HG02981 (cell line): ENCODE results near the gene MBOAT7.
A peak's percentile ranks its signal among the peaks of the same experiment; 100 is the strongest.
"Not testable (repeated sequence)": the region's sequence is repeated elsewhere in the genome, so short reads cannot be mapped to it uniquely, and the experiment has no call there.

Source experiments
- ATAC-seq: cut with Tn5 transposase; IDR thresholded peaks from one replicate; pipeline ENCODE4 v1.9.1; 2021; ENCODE audit warnings: mild to moderate bottlenecking, moderate library complexity; ENCODE audit not compliant: unreplicated experiment

The MBOAT7 gene

DNA sequence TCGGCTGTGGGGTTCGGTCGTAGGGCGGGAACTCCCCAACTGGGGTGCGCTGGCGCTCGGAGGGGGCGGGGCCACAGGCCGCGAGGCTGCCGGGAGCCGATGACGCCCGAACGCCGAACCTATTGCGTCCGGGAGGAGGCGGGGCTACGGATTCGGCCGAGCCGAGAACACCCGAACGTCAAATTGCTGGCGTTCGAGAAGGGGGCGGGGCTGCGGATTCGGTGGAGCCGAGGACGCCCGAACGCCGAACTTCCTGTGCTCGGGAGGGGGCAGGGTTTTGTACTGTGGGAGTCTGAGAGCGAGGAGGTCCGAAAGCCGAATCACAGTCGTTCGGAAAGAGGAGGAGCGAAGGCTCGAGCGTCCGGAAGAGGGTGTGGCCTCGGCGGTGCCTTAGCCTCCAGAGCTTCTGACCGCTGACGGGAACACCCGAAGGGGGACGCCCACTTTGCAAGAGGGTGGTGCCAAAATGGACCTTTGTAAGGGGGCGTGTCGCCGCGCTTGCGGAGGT, 1.2 kb upstream of the MBOAT7 start:
- ATAC-seq: peak; percentile 45

DNA sequence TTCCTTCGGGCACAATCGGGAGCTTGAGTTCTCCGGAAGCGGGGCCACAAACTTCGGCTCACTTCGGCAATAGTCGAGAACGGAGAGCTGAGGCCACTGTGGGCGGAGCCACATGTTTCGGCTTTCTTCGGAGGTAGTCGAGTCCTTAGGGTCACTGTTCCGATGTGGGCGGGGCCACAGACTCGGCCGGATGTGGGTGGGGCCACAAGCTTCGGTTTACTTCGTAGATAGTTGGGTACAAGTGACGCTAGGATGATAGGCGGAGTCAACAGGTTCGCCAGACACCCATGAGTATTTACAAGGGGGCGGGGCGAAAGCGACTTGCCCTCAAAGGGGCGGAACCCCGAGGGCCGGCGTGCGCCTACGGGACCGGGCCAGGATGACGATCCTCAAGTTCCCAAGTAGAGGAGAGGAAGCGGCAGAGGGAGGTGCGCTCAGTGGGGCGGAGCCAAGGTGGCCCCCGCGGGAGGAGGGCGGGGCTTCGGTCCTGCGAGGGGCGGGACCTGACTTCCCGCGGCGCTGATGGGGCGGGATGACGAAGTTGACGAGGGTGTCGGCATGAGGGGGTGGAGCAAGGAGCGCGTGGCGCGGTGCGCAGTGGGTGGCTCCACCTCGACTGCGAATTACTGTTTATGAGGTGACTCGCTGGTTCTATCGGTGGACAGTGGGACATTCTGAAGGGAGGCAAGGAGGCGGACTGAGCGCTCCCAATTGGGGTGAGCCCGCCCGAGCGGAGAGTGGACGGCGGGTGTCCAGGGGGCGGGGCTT, 539 bp upstream of the MBOAT7 start:
- peak; percentile 38 for ATAC-seq

- ATAC-seq: no peak
These were observed 1.0 kb downstream of the MBOAT7 start for GRCh38 chr19:54188215-54188871.

DNA sequence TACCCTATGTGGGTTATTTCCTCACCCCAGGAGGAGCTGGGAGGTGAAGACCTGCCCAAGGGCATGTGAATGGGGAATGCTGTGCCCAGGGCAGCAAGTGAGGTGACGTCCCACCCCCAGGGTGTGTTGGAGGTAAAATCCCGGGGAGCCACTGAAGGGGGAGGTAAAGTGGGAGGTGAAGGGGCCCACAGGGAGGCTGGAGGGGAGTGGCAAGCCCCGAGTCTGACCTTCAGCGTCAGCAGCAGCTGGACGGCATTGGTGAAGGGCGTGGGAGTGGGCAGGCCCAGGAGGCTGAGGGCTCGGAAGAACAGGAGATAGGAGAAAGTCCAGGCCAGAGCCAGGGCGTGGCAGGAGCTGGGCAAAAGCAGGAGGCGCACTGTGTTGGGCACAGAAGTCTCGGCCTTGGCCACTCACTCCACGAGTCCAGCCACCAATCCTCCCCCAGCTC, 2.4 kb downstream of the MBOAT7 start:
- no peak for ATAC-seq

GRCh38 chr19:54186351-54186750, 3.0 kb downstream of the MBOAT7 start:
- ATAC-seq: no peak

- ATAC-seq: no peak
These were observed 5.9 kb downstream of the MBOAT7 start for GRCh38 chr19:54183431-54183830.

DNA sequence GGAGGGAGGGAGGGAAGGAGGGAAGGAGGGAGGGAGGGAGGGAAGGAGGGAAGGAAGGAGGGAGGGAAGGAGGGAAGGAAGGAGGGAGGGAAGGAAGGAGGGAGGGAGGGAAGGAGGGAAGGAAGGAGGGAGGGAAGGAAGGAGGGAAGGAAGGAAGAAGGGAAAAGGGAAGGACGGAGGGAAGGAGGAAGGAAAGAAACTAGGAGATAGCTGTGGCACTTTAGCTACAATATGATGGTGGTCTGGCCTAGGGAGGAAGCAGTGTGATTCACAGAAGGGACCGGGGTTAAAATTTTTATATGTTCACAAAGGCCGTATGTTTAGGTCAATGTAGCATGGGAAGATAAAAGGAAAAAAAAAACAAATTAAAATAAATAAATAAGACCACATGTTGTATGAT, 7.5 kb downstream of the MBOAT7 start:
- ATAC-seq: not testable (repeated sequence)

DNA sequence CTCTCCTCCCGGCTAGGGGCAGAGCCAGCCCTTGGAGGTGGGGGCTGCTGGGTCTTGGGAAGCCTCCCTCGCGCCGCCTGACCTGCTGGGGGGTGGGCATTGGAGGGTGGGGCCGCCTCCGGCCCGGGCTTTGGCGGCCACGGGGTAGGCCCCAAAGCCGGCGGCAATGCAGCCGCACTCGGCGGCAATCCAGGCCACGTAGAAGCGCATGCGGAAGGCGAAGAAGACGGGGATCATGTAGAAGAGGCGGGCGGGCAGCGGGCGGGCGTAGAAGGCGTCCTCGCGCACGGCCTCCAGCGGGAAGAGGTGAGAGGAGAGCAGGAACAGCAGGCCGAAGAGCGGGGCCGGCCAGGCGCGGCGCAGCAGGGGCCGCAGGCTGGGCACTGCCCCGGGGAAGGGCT, 8.7 kb downstream of the MBOAT7 start:
- ATAC-seq: no peak

DNA sequence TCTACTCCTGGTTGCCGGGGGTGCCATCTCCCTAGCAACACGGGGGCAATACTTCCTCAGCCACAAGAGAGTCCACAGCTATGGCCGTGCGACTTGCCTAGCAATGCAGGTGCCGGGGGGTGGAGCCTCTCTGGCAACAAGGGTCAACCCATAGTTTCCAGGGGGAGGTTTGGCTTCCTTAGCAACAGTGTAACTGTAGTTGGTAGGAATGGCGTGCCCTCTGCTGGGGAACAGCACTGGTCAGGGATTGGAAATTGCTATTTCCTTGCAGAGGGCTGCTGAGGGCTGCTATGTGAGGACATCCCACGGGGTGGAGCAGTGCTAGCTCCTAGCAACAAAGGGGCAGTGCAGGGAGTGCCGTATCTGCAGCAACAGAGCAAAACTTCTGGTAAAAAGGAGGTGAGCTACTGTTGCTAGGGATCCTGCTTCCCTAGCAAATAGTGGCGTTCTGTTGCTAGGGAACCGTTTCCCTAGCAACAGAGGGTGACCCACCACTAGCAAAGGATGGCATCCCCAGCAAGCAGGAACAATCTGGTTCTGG, 9.4 kb downstream of the MBOAT7 start:
- ATAC-seq: no peak

DNA sequence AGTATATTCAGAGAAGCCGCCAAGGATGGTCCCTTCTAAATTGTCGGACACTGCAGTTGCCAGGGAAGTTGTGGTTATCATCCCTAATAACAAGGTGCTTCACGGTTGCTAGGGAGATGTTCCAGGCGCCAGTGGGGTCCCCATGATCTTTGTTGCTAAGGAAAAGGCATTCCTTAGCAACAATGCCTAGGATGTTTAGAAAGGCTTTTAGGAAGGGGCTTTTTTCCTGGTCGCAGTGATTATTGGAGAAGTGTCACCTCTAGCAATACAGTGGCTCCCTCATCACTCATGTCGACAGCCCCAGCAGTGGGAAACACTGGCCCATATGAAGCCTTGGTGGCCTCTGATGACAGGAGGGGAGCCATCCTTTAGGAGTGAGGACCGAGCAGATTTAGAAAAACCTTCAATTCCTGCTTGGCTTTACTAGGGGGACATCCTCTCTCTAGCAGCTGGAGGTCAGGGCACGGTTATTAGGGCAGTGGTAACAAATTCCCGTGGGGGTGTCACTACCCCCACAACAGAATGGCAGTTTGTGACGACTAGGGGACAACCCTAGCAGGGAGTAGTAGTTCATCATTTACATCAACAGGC, 10.0 kb downstream of the MBOAT7 start:
- ATAC-seq: no peak

GRCh38 chr19:54178581-54179261, 10.7 kb downstream of the MBOAT7 start:
- no peak for ATAC-seq

GRCh38 chr19:54173951-54174834, 15.2 kb downstream of the MBOAT7 start:
- no peak for ATAC-seq

DNA sequence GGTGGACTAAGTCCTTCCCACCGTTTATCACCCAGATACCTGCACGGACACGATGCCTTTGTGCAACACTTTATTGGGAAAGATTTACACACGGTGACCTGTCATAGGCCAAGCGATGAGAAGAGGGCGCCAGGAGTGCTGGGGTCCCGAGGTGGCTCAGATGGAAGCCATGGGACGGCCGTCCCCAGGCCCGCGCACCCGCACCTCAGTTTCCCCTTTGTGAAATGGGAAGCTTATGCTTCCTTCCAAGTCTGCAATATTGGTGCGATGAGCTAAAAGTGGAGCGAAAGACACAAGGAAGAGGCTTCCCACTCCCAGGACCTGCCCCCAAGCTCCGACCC, 16.1 kb downstream of the MBOAT7 start:
- ATAC-seq: no peak

DNA sequence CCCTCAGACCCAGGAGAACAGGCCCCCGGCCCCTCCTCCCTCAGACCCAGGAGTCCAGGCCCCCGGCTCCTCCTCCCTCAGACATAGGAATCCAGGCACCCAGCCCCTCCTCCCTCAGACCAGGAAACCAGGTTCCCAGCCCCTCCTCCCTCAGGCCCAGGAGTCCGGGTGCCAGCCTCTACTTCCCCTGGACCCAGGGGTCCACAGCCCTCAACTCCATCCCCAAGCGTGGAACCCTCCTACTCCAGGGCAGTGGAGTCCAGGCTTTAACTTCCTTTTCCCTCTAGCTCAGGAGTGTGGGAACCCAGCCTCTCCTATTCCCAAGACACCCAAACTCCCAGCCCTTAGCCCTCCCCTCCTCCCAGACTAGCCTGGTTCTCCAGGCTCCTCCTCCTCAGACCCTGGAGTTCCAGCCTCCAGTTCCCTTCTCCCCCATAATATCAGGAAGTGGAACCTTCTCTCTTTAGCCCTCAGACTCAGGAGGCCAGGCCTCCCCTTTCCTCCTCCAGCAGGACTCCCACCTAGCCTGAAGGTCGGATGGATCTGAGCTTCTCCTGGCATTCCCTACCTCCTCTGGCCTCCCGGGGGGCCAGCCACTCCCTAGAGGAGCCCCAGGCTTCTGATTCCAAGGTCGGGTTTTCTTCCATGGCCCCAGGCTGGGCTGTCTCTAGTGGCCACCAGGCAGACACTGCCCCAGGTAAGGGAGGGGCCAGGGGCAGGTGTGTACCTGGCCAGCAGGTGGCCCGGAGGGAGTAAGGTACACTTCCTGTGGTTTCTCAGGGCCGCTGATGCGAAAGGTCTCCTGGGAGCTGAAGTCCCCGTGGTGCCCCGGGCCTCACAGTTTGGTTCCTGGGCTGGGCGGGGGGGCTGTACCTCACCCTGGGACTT, 16.7 kb downstream of the MBOAT7 start, which contains the start of gene TMC4:
Gene TMC4, minus strand, starts transcription at position 690 of the 888 bp plus-strand sequence. Its CDS starts 43 bp downstream, at position 647.
- ATAC-seq: no peak

- ATAC-seq: not testable (repeated sequence)
These were observed 17.5 kb downstream of the MBOAT7 start for GRCh38 chr19:54171736-54172431.

DNA sequence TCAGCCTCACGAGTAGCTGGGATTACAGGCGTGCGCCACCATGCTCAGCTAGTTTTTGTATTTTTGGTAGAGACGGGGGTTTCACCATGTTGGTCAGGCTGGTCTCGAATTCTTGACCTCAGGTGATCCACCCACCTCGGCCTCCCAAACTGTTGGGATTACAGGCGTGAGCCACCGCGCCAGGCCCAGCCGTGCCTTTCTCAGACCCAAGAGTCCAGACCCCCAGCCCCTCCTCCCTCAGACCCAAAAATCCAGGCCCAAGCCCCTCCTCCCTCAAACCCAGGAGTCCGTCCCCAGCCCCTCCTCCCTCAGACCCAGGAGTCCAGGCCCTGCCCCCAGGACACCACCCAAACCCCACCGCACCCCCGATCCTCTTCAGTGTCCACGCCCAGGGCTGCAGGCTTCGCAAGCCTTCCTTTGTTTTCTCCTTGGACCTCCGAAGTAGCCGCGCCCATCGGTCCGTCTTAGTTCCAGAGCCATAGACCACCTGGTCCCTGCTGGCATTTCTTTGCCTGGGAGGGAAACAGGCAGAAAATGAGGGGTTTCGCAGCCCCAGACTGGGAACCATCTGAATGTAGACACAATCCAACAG, 20.1 kb downstream of the MBOAT7 start:
- no peak for ATAC-seq

GRCh38 chr19:54168174-54168917, 21.0 kb downstream of the MBOAT7 start:
- peak; percentile 59 for ATAC-seq
